ENCODE data around the gene RIPOR3.

- TF ChIP-seq POLR2AphosphoS5 (IDR thresholded peaks at IDR 0.05; ENCODE audit: low read depth, low read length), result no peak
- TF ChIP-seq CTCF (IDR thresholded peaks at IDR 0.05), result no peak
- no peak for TF ChIP-seq EP300 (IDR thresholded peaks at IDR 0.05; ENCODE audit: borderline replicate concordance in 1 of 2, low read depth in 1 of 2, low read length in 1 of 2)
- peak; percentile 40; the same call in 1 of the 2 replicates for TF ChIP-seq MAX (IDR thresholded peaks at IDR 0.05; ENCODE audit: low read depth)
- TF ChIP-seq RAD21 (IDR thresholded peaks at IDR 0.05; ENCODE audit: low read length), result no peak
- no peak for TF ChIP-seq USF2 (IDR thresholded peaks at IDR 0.05; ENCODE audit: borderline replicate concordance, low read depth, low read length)
- no peak for TF ChIP-seq RFX5 (IDR thresholded peaks at IDR 0.05; ENCODE audit: low read length)
- TF ChIP-seq PBX3 (IDR thresholded peaks at IDR 0.05), result no peak
- no peak for TF ChIP-seq EZH2phosphoT487 (IDR thresholded peaks at IDR 0.05; ENCODE audit: borderline replicate concordance, low read depth)
- TF ChIP-seq GABPA (IDR thresholded peaks at IDR 0.05; ENCODE audit: low read depth), result no peak
- no peak for TF ChIP-seq CHD2 (IDR thresholded peaks at IDR 0.05; ENCODE audit: low read length, partially characterized antibody)
- no peak for TF ChIP-seq ZBTB33 (IDR thresholded peaks at IDR 0.05; ENCODE audit: borderline replicate concordance, low read depth)
- no peak for TF ChIP-seq NRF1 (IDR thresholded peaks at IDR 0.05; ENCODE audit: low read depth, low read length)
Measured at GRCh38 chr20:50655311-50655880, 35.9 kb downstream of the RIPOR3 start.

Measured in SK-N-SH (cell line).